Right lobe of liver (tissue), 4 donors: ENCODE data around the gene CEACAM6.

Source experiments
- POLR2A ChIP-seq: fragments of 450-650 bp; IDR thresholded peaks from one replicate; pipeline ENCODE4 v1.6.1; 2017; ENCODE audit warnings: antibody characterized with exemption, mild to moderate bottlenecking
- TF ChIP-seq, protein P1 (sequence below), 4 donors: fragments of 200-600 bp in 3 of 4; fragments of 450-650 bp in 1 of 4; IDR thresholded peaks; one replicate each; pipeline versions ENCODE4 v1.5.1 to v1.8.0; 2016 to 2022; ENCODE audit warnings: antibody characterized with exemption in 4 of 4, mild to moderate bottlenecking in 2 of 4
- donor health status: DM: no; HTN: no; CAD: no.
- donor health status: DM: no; HTN: no; CAD: no.
- donor health status: DM: no; HTN: yes; CAD: no.

DNA sequence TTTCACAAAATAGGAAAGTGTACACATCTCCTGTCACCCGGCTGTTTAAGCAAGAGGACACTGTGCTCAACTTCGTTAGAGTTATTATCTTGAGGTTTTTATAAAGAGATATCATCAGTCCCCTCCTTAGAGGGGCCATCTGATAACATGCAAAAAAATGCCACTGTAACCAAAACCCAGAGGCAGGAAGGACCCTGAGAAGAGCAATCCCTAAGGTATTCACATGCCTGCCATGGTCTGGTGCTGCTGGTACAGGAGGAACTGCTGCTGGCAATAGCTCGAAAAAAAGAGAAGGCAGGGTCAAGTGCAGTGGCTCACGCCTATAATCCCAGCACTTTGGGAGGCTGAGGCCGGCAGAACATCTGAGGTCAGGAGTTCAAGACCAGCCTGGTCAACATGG lies 28.3 kb downstream of the CEACAM6 start:
- TF ChIP-seq, protein P1, sequence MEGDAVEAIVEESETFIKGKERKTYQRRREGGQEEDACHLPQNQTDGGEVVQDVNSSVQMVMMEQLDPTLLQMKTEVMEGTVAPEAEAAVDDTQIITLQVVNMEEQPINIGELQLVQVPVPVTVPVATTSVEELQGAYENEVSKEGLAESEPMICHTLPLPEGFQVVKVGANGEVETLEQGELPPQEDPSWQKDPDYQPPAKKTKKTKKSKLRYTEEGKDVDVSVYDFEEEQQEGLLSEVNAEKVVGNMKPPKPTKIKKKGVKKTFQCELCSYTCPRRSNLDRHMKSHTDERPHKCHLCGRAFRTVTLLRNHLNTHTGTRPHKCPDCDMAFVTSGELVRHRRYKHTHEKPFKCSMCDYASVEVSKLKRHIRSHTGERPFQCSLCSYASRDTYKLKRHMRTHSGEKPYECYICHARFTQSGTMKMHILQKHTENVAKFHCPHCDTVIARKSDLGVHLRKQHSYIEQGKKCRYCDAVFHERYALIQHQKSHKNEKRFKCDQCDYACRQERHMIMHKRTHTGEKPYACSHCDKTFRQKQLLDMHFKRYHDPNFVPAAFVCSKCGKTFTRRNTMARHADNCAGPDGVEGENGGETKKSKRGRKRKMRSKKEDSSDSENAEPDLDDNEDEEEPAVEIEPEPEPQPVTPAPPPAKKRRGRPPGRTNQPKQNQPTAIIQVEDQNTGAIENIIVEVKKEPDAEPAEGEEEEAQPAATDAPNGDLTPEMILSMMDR (IDR thresholded peaks at IDR 0.05): no peak
- no peak for TF ChIP-seq POLR2A
